GM12878 (cell line): Measurements from ENCODE around the gene GNA14. TPM values are rescaled to one million over a fixed set of nuclear protein-coding genes. Genes with fewer than 3 reads are reported as not detected.

Experiments
- ATAC-seq: fragments of 200-7000 bp; cut with Tn5 transposase; 3 replicates; pipeline ENCODE4 v1.9.1; 2020; ENCODE audit warnings: mild to moderate bottlenecking, moderate library complexity
- BruUV-seq: library from RNA; stranded (reverse); fragments of 400-500 nt; replicated peaks from 2 replicates; lab custom pipeline; 2021; lab: Mats Ljungman, UMichigan
- CTCF ChIA-PET: fragments of 300-600 bp; sonication (Branson Sonifier 250); formaldehyde crosslinking; extraction: SDS; loops from one replicate; lab custom pipeline; 2021; ENCODE audit warnings: inconsistent platforms; lab: Yijun Ruan, JAX
- POLR2A ChIA-PET: fragments of 350-600 bp; formaldehyde crosslinking; extraction: SDS; loops from one replicate; lab custom pipeline; 2021; ENCODE audit warnings: inconsistent platforms; lab: Charles Lee
- RAD21 ChIA-PET: fragments of 300-600 bp; sonication (Branson Sonifier 250); formaldehyde crosslinking; loops from one replicate; lab custom pipeline; 2023; ENCODE audit warnings: antibody characterized with exemption; ENCODE audit not compliant: unreplicated experiment; lab: Charles Lee
- SMC1A ChIA-PET: fragments of 300-600 bp; sonication (Branson Sonifier 250); formaldehyde crosslinking; loops from one replicate; lab custom pipeline; 2023; ENCODE audit not compliant: unreplicated experiment, uncharacterized antibody; lab: Charles Lee
- DNase-seq: peaks from one replicate; pipeline ENCODE4 v3.0.0-alpha.2; 2011; ENCODE audit warnings: low read depth, low spot score
- FAIRE-seq: peaks from 3 replicates; lab custom pipeline; 2011; peaks lifted over from hg19 to GRCh38; lab: Jason Lieb, UNC
- H2AFZ ChIP-seq: 2 replicates; pipeline ENCODE4 v1.6.0; 2011; ENCODE audit warnings: low read depth, low read length, control low read depth; ENCODE audit not compliant: control insufficient read depth
- H3K27ac ChIP-seq: 2 replicates; pipeline ENCODE4 v1.5.1; 2011; ENCODE audit warnings: control low read depth; ENCODE audit not compliant: control insufficient read depth, insufficient read depth
- H3K27me3 ChIP-seq, 2 experiments: replicated peaks in 1 of 2; 2 replicates each; pipeline versions ENCODE4 v1.6.0 to v1.6.1; 2011; ENCODE audit warnings: low read length in 1 of 2; ENCODE audit not compliant: control insufficient read depth in 2 of 2, insufficient read depth in 2 of 2
- H3K36me3 ChIP-seq, 2 experiments: 2 replicates each; pipeline ENCODE4 v1.5.1; 2011; ENCODE audit warnings: low read length in 1 of 2; ENCODE audit not compliant: control insufficient read depth in 2 of 2, insufficient read depth in 2 of 2
- H3K4me1 ChIP-seq: 2 replicates; pipeline ENCODE4 v1.6.1; 2011; ENCODE audit warnings: mild to moderate bottlenecking, low read length, moderate library complexity, mixed read lengths; ENCODE audit not compliant: control insufficient read depth, insufficient read depth
- H3K4me2 ChIP-seq: 2 replicates; pipeline ENCODE4 v1.6.0; 2011; ENCODE audit warnings: control low read depth; ENCODE audit not compliant: control insufficient read depth, insufficient read depth
- H3K4me3 ChIP-seq: fragments of 200-600 bp; sonication (generic); 2 replicates; pipeline ENCODE4 v1.5.1; 2016
- H3K79me2 ChIP-seq: 2 replicates; pipeline ENCODE4 v1.6.0; 2011; ENCODE audit warnings: low read length; ENCODE audit not compliant: control insufficient read depth, insufficient read depth
- H3K9ac ChIP-seq: 2 replicates; pipeline ENCODE4 v1.8.0; 2011; ENCODE audit warnings: low read length, control low read depth, mixed read lengths; ENCODE audit not compliant: control insufficient read depth, insufficient read depth
- H3K9me3 ChIP-seq: replicated peaks from 3 replicates; pipeline ENCODE4 v1.5.1; 2011; ENCODE audit warnings: mild to moderate bottlenecking, low read length; ENCODE audit not compliant: control insufficient read depth, insufficient read depth
- H4K20me1 ChIP-seq: 2 replicates; pipeline ENCODE4 v1.6.0; 2011; ENCODE audit not compliant: control insufficient read depth, insufficient read depth
- BACH1 ChIP-seq: fragments of 450-650 bp; IDR thresholded peaks from 2 replicates; pipeline ENCODE4 v1.6.1; 2017; ENCODE audit warnings: mild to moderate bottlenecking, borderline replicate concordance
- CUX1 ChIP-seq: IDR thresholded peaks from 2 replicates; pipeline ENCODE4 v1.6.1; 2012; ENCODE audit warnings: improper control_type of control experiment, low read depth, low read length; ENCODE audit not compliant: insufficient replicate concordance
- ELK1 ChIP-seq: IDR thresholded peaks from 2 replicates; pipeline ENCODE4 v1.6.1; 2012; ENCODE audit warnings: low read depth, low read length, improper control_type of control experiment
- FOXM1 ChIP-seq: IDR thresholded peaks from 2 replicates; pipeline ENCODE4 v1.6.1; 2012; ENCODE audit warnings: low read depth, mild to moderate bottlenecking, inconsistent platforms, low read length, moderate library complexity
- HCFC1 ChIP-seq: fragments of 150-350 bp; IDR thresholded peaks from 2 replicates; pipeline ENCODE4 v1.6.1; 2014; ENCODE audit warnings: low read length
- KAT2A ChIP-seq: conservative IDR thresholded peaks from 2 replicates; pipeline ENCODE4 v1.6.1; 2011; ENCODE audit warnings: low read depth, low read length; ENCODE audit not compliant: control insufficient read depth
- MTA2 ChIP-seq: fragments of 450-650 bp; IDR thresholded peaks from 2 replicates; pipeline ENCODE4 v1.6.1; 2016; ENCODE audit warnings: low read depth, mild to moderate bottlenecking, moderate library complexity
- NFIC ChIP-seq: IDR thresholded peaks from 2 replicates; pipeline ENCODE4 v1.6.1; 2012; ENCODE audit warnings: low read depth, mild to moderate bottlenecking, inconsistent platforms, low read length, moderate library complexity
- PAX5 ChIP-seq: IDR thresholded peaks from 2 replicates; pipeline ENCODE4 v1.6.1; 2011; ENCODE audit warnings: low read depth, low read length, borderline replicate concordance
- PBX3 ChIP-seq: IDR thresholded peaks from 2 replicates; pipeline ENCODE4 v1.6.1; 2011; ENCODE audit warnings: mild to moderate bottlenecking, low read depth, low read length, moderate library complexity; ENCODE audit not compliant: insufficient replicate concordance
- POLR2AphosphoS2 ChIP-seq: IDR thresholded peaks from 2 replicates; pipeline ENCODE4 v1.6.1; 2011; ENCODE audit warnings: low read depth, mild to moderate bottlenecking, low read length, improper control_type of control experiment, moderate library complexity
- SIX5 ChIP-seq: IDR thresholded peaks from 2 replicates; pipeline ENCODE4 v1.6.1; 2011; ENCODE audit warnings: mild to moderate bottlenecking, low read depth, low read length, moderate library complexity; ENCODE audit not compliant: severe bottlenecking
- USF1 ChIP-seq: IDR thresholded peaks from 2 replicates; pipeline ENCODE4 v1.6.1; 2011; ENCODE audit warnings: borderline replicate concordance, low read depth, mild to moderate bottlenecking, moderate library complexity, mixed read lengths, low read length; ENCODE audit not compliant: insufficient read depth; ENCODE audit errors: extremely low read length
- ZZZ3 ChIP-seq: IDR thresholded peaks from 2 replicates; pipeline ENCODE4 v1.6.1; 2011; ENCODE audit warnings: low read depth; ENCODE audit not compliant: control insufficient read depth, insufficient read length
- WGBS: methylation state at CpG from one replicate; pipeline ENCODE4 v1.1.6; 2016; ENCODE audit warnings: low lambda C conversion rate; ENCODE audit not compliant: insufficient replicate concordance, insufficient coverage; ENCODE audit errors: missing lambda C conversion rate; 5-methylcytosine and 5-hydroxymethylcytosine counted together
- in situ Hi-C: fragments of 300-500 bp; cut with MboI; formaldehyde crosslinking; loops from 9 replicates; pipeline ENCODE4 v1.14.3; 2018; ENCODE audit warnings: mixed read lengths
- intact Hi-C: fragments of 100-400 bp; cut with micrococcal nuclease; formaldehyde crosslinking; loops from one replicate; pipeline ENCODE4 v1.14.2; 2022; ENCODE audit not compliant: unreplicated experiment
- polyA plus RNA-seq, 11 experiments: library from polyadenylated mRNA; depleted of rRNA in 4 of 11; unstranded in 6 of 11; stranded (reverse) in 5 of 11; fragments of >200 nt; fragmentation: Nextera tagmentation in 4 of 11; fragmentation: Illumina TruSeq in 1 of 11; extraction: Ambion mirVana in 4 of 11; extraction: Trizol in 1 of 11; gene quantifications; 1 replicate in 1 of 11; 2 replicates in 10 of 11; pipeline versions ENCODE4 v1.2.1 to v1.2.3, GENCODE V29; 2011 to 2016; ENCODE audit warnings: inconsistent platforms in 2 of 11, missing spikeins in 2 of 11, low read depth in 1 of 11
- total RNA-seq, 4 experiments: library from RNA; depleted of rRNA in 3 of 4; stranded (reverse); fragments of >200 nt in 3 of 4; fragmentation: Illumina TruSeq in 1 of 4; extraction: Trizol in 1 of 4; gene quantifications; 2 replicates each; pipeline versions ENCODE4 v1.2.1 to v1.2.3, GENCODE V29; 2013 to 2021

The GNA14 gene
- total and polyA plus RNA-seq, 10 of the 15 experiments (the other 5 are each of a cell fraction or from before 2014, with no cell fraction given): 0.17 TPM; not detected in 9

- no TSS peak for BruUV-seq
- POLR2A ChIA-PET: no interaction called here
- TF ChIP-seq MTA2 (no peak), PBX3 (no peak), PAX5 (no peak), ZZZ3 (no peak), CUX1 (no peak), POLR2AphosphoS2 (no peak), FOXM1 (no peak), USF1 (no peak), SIX5 (no peak), BACH1 (no peak), ELK1 (no peak), KAT2A (no peak), HCFC1 (no peak), NFIC (no peak)
Observed at GRCh38 chr9:77402286-77402685, 245.8 kb downstream of the GNA14 start.

More at GRCh38 chr9:77402286-77402685, 245.8 kb downstream of the GNA14 start:
- Histone ChIP-seq H3K9ac (no peak overlapping the region), H3K27ac (no peak overlapping the region), H4K20me1 (no peaks in the 10 kb centered on the region), H3K4me1 (no peaks in the 10 kb centered on the region), H3K36me3 (no peaks in the 10 kb centered on the region; a peak in 1 of 4 replicates), H3K4me2 (no peak overlapping the region), H3K4me3 (no peak overlapping the region), H3K79me2 (no peaks in the 10 kb centered on the region), H3K9me3 (no peaks in the 10 kb centered on the region), H2AFZ (no peak overlapping the region), H3K27me3 (no peaks in the 10 kb centered on the region)
- in situ Hi-C loops: no loop called here
- ATAC-seq: no peak
- CTCF ChIA-PET: no interaction called here
- DNase-seq: no peak
- no peak for FAIRE-seq
- RAD21 ChIA-PET: no interaction called here
- 73% methylated on average over 2 of the region's 2 CpGs for WGBS
- intact Hi-C loops: no loop called here
- SMC1A ChIA-PET: no interaction called here
